H1 (cell line): ENCODE measurements around the gene NR2F1. TPM values are rescaled to one million over a fixed set of nuclear protein-coding genes. Genes with fewer than 3 reads are reported as not detected.

Source experiments
- ASH2L ChIP-seq: fragments of 200-600, 300-600 bp; sonication (generic); IDR thresholded peaks from one replicate; pipeline ENCODE4 v1.7.1; 2017; ENCODE audit warnings: low read length
- BRCA1 ChIP-seq: IDR thresholded peaks from 2 replicates; pipeline ENCODE4 v1.6.1; 2012; ENCODE audit warnings: low read depth, low read length, improper control_type of control experiment
- CHD7 ChIP-seq: fragments of 300-600 bp; sonication (generic); IDR thresholded peaks from 2 replicates; pipeline ENCODE4 v1.7.1; 2012; ENCODE audit warnings: low read length, moderate library complexity, mild to moderate bottlenecking, inconsistent platforms; ENCODE audit not compliant: insufficient replicate concordance
- CTBP2 ChIP-seq: IDR thresholded peaks from 2 replicates; pipeline ENCODE4 v1.7.0; 2011; ENCODE audit warnings: borderline replicate concordance, mild to moderate bottlenecking, moderate library complexity, mixed read lengths, low read length; ENCODE audit not compliant: insufficient read depth, insufficient read length
- RNF2 ChIP-seq: fragments of 200-900, 300-1000 bp; sonication (generic); IDR thresholded peaks from 2 replicates; pipeline ENCODE4 v1.7.1; 2016; ENCODE audit warnings: borderline replicate concordance, low read depth, mild to moderate bottlenecking, antibody characterized with exemption, low read length; ENCODE audit not compliant: poor library complexity, severe bottlenecking; ENCODE audit errors: missing control alignments
- SIN3A ChIP-seq, 2 experiments: IDR thresholded peaks in 1 of 2; conservative IDR thresholded peaks in 1 of 2; 2 replicates each; pipeline ENCODE4 v1.6.1; 2011 to 2012; ENCODE audit warnings: low read length in 2 of 2, improper control_type of control experiment in 1 of 2, low read depth in 1 of 2, mild to moderate bottlenecking in 1 of 2
- SRF ChIP-seq: IDR thresholded peaks from 2 replicates; pipeline ENCODE4 v1.6.1; 2011; ENCODE audit warnings: mild to moderate bottlenecking, low read depth, low read length, moderate library complexity
- SUZ12 ChIP-seq: fragments of 200-600 bp; sonication (generic); IDR thresholded peaks from 2 replicates; pipeline ENCODE4 v1.6.1; 2012; ENCODE audit warnings: mild to moderate bottlenecking, inconsistent platforms, low read length, moderate library complexity, mixed read lengths
- TCF12 ChIP-seq: IDR thresholded peaks from 2 replicates; pipeline ENCODE4 v1.6.1; 2011; ENCODE audit warnings: low read depth, mild to moderate bottlenecking, low read length
- polyA plus RNA-seq, 7 experiments: library from polyadenylated mRNA; depleted of rRNA in 3 of 7; stranded (reverse) in 5 of 7; unstranded in 2 of 7; fragments of >200 nt in 5 of 7; fragments of 200-250 nt in 2 of 7; gene quantifications; 1 replicate in 5 of 7; 2 replicates in 1 of 7; 4 replicates in 1 of 7; pipeline versions ENCODE4 v1.2.1 to v1.2.3, GENCODE V29; 2011 to 2013; ENCODE audit warnings: missing spikeins in 2 of 7, mixed read lengths in 2 of 7
- total RNA-seq: library from RNA; stranded (reverse); fragmentation: NEBNext Ultra II Directional; extraction: Animal tissue kit (Norgen Biotek cat#: 25700); gene quantifications from 2 replicates; pipeline ENCODE4 v1.2.1, GENCODE V29; 2021

NR2F1 gene
- total and polyA plus RNA-seq, 2 of the 8 experiments (the other 6 are each of a cell fraction or from before 2014, with no cell fraction given) = not detected

GRCh38 chr5:93582677-93583438, at the start of gene NR2F1 (continued):
- TF ChIP-seq TCF12 (0 out of 2 replicates have a peak, but pooled peaks have one; percentile 16), RNF2 (no peak), BRCA1 (no peak), CTBP2 (peak; percentile 67), CHD7 (peak; percentile 18), ASH2L (peak; percentile 23), SIN3A (conservative IDR thresholded peaks at IDR 0.05 in 1 of 2, IDR thresholded peaks at IDR 0.05 in 1 of 2; ENCODE audit: low read depth in 1 of 2, low read length in 2 of 2) (peak in 1 of 2 experiments; percentile 62; a peak in 2 of 4 replicates), SRF (peak; percentile 73; the same call in 1 of the 2 replicates), SUZ12 (peak; percentile 8; the same call in 1 of the 2 replicates)
